Activated CD4-positive, alpha-beta T cell treated with anti-CD3 and anti-CD28 coated beads for 1 hour (primary cell): ENCODE data around the gene TMEM121.
"Not testable (repeated sequence)": the region's sequence is repeated elsewhere in the genome, so short reads cannot be mapped to it uniquely, and the experiment has no call there.

Experiments
- DNase-seq: peaks from one replicate; pipeline ENCODE4 v3.0.0-alpha.2; 2020

TMEM121 gene

GRCh38 chr14:105528586-105529318, 2.4 kb downstream of the TMEM121 start:
- no peak for DNase-seq

GRCh38 chr14:105529319-105529568, 2.9 kb downstream of the TMEM121 start:
- no peak for DNase-seq

DNA sequence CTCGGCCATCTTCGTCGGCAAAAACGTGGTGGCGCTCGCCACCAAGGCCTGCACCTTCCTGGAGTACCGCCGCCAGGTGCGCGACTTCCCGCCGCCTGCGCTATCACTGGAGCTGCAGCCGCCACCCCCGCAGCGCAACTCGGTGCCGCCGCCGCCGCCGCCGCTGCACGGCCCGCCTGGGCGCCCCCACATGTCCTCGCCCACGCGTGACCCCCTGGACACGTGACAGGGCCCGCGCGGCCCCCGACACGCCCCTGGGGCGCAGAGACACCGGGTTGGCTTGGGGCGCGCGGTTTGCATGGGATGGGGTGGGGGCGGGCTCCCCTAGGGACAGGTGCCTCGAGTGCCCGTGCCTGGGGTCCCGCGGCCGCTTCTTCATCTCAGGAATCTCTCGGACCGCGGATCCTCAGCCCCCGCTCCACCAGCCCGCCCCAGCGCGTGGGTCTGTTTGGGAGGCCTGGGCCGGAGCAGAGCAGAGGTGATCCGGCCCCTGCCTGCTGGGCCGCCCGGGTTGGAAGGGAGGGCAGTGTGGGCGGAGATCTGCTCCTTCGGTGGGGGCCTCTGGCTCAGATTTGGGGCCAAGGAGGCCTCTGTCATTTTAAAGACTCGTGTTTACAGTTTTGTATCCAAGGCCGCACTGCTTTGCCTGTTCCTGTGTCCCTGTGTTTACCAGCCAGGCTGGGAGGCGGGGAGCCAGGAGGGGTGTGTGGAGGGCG, 3.3 kb downstream of the TMEM121 start:
- no peak for DNase-seq

- no peak for DNase-seq
Observed at GRCh38 chr14:105530285-105531087, 4.1 kb downstream of the TMEM121 start.

DNA sequence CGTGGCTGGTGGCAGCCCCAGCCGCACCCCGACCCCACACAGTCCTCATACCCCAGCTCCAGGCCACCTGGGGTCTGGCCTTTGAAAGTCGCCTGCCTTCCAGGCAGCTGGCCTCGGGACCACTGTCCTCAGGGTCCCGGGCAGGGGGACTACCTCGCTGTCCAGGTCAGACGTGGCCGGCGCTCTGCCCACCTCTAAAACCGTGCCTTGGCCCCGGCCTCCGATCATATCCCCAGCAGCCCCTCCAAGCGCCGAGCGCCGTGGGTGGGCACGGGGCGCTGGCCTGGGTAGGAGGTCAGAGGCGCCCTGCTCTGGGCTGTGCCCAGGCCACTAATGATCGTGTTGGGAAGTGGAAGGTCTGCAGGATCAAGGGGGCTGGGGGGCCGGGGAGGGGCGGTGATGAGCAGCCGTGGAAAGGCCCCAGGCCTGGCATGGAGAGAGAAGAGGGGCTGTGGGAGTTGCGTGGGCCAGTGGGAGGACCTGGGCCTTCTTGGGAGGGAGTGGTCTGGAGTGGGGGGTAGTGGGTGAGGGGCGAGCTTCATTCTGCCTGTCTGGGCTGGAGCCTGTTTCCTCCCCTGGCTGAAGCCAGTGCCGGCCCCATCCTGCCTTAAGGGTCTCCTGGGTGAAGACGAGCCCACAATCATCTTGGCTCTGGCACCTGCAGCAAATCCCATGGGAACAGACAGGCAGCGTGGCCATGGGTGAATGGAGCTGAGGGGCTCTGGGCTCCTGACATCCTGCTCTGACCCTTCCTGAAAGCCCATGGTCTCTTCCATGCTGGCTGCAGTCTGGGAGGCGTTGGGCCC, 4.9 kb downstream of the TMEM121 start:
- no peak for DNase-seq

- DNase-seq: no peak
Observed at GRCh38 chr14:105531894-105532623, 5.7 kb downstream of the TMEM121 start.

DNA sequence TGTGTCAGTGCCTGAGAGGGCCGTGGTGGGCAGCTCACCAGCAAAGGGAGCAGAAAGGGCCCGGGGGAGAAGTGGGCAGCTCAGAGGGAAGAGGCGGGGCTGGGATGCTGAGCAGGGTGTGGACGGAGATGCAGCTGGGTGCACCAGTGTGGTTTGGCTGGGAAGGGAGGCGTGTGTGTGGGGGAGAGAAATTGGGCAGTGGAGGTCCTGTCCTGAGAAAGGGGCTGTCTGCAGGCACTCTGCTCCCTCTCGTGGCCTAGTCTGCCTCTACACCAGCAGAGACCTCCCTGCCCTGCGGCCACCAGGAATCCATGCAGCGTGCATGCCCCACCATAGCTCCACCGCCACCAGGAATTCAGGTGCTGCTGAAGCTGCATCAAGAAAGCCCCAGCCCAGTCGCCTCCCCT, 6.4 kb downstream of the TMEM121 start:
- DNase-seq: no peak

DNA sequence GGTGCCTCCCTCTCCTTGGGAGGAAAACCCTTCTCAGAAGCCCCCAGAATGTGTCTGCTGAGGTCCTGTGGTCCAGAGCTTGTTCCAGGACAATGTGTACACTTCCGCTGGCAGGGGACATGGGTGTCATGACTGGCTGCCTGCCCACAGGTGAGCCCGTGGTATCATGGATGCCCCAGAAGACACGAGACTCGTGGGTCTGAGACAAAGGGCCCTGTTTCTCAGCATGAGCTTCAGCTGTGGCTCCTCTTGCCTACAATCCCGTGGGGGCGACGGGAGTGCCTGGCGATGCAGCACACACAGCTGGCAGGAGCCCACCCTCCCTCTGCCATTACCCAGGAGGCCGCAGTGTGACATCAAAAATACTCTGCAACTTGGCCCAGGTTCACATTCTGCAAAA, 7.0 kb downstream of the TMEM121 start:
- no peak for DNase-seq

- DNase-seq: no peak
Observed at GRCh38 chr14:105533811-105534498, 7.6 kb downstream of the TMEM121 start.

GRCh38 chr14:105534586-105534985, 8.2 kb downstream of the TMEM121 start:
- DNase-seq: no peak

GRCh38 chr14:105536051-105536450, 9.7 kb downstream of the TMEM121 start:
- no peak for DNase-seq

GRCh38 chr14:105536691-105537579, 10.6 kb downstream of the TMEM121 start:
- DNase-seq: no peak

- peak; percentile 60 for DNase-seq
Observed at GRCh38 chr14:105537580-105538474, 11.4 kb downstream of the TMEM121 start.

DNA sequence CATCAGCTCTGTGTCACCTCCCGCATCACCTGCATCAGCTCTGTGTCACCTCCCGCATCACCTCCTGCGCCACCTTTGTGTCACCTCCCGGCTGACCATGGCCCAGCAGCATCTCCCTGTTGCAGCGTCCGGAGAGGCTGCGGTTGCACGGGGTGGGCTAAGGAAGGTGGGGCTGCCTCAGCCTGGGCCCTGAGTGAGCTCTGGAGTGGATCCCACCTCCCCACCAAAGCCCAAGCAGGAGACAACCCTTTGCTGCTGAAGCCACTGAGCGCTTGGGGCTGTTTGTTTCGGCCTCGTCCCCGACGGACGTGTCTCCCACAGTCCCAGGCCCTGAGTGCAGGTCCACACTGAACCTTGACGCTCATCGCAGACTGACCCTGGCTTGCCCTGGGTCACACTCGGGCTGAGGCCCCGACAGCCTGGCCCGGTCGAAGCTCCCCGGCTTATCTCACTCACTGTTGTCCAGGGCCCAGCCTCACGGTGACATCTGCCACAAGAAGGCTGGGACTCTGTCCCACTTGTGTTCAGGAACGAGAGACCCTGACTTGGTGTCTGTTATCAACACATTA, 12.2 kb downstream of the TMEM121 start:
- no peak for DNase-seq

DNA sequence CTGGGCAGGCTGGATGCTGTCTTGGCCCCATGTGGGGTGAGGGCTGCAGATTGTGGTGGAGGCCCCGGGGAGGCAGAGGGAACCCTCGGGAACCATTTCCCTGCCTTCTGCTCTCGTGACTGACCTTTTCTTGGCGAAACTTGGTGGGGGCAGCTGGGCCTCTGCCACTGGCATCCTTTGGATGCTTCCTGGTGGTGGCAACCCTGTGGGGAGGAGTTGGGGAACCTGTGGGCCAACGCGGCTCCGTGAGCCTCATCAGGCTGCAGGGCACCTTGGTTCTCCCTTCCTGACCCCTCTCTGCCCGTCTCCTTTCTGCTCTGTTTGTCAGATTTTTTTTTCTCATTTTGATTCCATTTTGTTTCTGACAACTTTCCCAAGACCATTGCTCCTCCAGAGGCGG, 14.4 kb downstream of the TMEM121 start:
- no peak for DNase-seq

GRCh38 chr14:105541218-105541875, 15.0 kb downstream of the TMEM121 start:
- no peak for DNase-seq

GRCh38 chr14:105545676-105546075, 19.3 kb downstream of the TMEM121 start:
- not testable (repeated sequence) for DNase-seq

DNA sequence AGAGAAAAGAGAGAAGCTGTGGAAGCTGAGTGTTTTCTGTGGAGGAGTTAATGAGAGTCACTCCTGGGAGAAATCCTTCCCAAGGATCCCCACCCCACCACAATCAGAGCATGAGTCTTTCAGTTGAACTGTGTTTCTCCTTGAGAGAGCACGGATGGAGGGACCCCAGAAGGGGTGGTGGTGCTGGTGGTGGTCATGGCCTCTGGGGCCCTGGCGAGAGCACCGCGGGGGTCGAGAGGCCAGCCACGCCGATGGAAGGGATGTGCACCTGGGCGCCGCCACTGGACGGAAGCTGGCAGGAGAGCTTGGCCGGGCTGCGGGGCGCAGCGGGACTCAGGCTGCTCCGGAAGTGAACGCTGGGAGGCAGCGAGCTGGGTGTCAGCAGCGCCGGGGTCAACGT, 20.0 kb downstream of the TMEM121 start:
- DNase-seq: not testable (repeated sequence)

DNA sequence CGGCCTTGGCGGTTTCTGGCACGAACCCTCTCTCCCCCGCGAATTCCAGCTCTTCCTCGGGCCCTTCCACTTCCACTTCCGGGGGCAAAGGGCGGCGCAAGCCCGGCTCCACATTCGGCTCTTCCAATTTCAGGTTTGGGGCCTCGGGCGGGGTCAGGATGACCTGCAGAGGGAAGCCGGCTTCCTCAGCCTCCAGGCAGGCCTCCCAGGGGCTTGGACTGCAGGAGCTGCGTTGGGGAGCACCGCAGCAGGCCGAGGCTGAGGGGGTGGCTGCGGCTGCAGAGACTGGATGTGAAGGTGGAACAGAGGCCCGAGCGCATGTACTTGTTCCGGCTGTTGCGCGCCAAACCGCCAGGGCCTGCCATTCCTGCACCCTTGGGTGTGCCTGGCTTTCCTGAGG, 20.7 kb downstream of the TMEM121 start:
- not testable (repeated sequence) for DNase-seq
